KMS-11 (cell line): ENCODE results near the gene TLNRD1.

ENCODE experiments used
- H2AFZ ChIP-seq: fragments of 200-600 bp; sonication (generic); 2 replicates; pipeline ENCODE4 v1.6.1; 2016; ENCODE audit warnings: antibody characterized with exemption, mixed run types, low read depth
- H3K27ac ChIP-seq: fragments of 200-600 bp; sonication (generic); 2 replicates; pipeline ENCODE4 v1.6.1; 2016; ENCODE audit warnings: mild to moderate bottlenecking, mixed run types
- H3K27me3 ChIP-seq: fragments of 200-600 bp; sonication (generic); 2 replicates; pipeline ENCODE4 v1.6.1; 2017; ENCODE audit warnings: mild to moderate bottlenecking, low read depth, mixed run types, moderate library complexity; ENCODE audit not compliant: insufficient read depth
- H3K36me3 ChIP-seq: fragments of 200-600 bp; sonication (generic); 2 replicates; pipeline ENCODE4 v1.6.1; 2017; ENCODE audit warnings: mild to moderate bottlenecking, mixed run types; ENCODE audit not compliant: insufficient read depth
- H3K4me1 ChIP-seq: fragments of 200-600 bp; sonication (generic); 2 replicates; pipeline ENCODE4 v1.6.1; 2016; ENCODE audit warnings: mild to moderate bottlenecking, low read depth, mixed run types; ENCODE audit not compliant: poor library complexity, severe bottlenecking
- H3K4me2 ChIP-seq: fragments of 200-600 bp; sonication (generic); 2 replicates; pipeline ENCODE4 v1.7.0; 2016; ENCODE audit warnings: mild to moderate bottlenecking, mixed run types
- H3K4me3 ChIP-seq: fragments of 200-600 bp; sonication (generic); IDR thresholded peaks from 2 replicates; pipeline ENCODE4 v1.6.1; 2017; ENCODE audit warnings: low read depth, low read length, mixed read lengths; ENCODE audit not compliant: insufficient read depth
- H3K79me2 ChIP-seq: fragments of 200-600 bp; sonication (generic); 2 replicates; pipeline ENCODE4 v1.6.1; 2016; ENCODE audit warnings: low read depth, mixed run types; ENCODE audit not compliant: insufficient read depth
- H3K9ac ChIP-seq: fragments of 200-600 bp; sonication (generic); 2 replicates; pipeline ENCODE4 v1.6.1; 2016; ENCODE audit warnings: mild to moderate bottlenecking, mixed run types
- H4K20me1 ChIP-seq: fragments of 200-600 bp; sonication (generic); 2 replicates; pipeline ENCODE4 v1.6.1; 2016; ENCODE audit warnings: mild to moderate bottlenecking, mixed run types; ENCODE audit not compliant: insufficient read depth
- TF ChIP-seq, protein P1 (sequence below): fragments of 200-600 bp; sonication (generic); conservative IDR thresholded peaks from 2 replicates; pipeline ENCODE4 v1.6.1; 2017; ENCODE audit warnings: low read depth, mild to moderate bottlenecking, antibody characterized with exemption, low read length, moderate library complexity, mixed read lengths

Gene TLNRD1

DNA sequence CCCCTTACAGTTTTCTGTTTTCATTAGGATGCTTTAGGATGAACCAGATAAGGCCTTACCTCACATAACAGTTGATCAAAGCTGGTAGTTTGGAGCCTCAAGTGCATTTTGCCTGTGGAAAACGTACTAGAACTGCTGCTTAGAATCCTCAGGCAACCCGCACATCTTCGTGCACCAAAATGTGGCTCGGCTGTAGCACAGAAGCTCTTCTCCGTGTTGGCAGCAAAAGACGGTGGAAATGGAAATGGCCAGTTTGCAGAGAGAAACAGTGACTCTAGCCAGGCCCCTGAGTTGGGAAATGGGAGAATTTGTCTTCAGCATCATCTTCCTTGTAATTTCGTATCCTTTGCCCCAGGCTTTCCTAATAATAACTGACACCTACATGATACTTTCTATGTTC, 20.6 kb downstream of the TLNRD1 start:
- Histone ChIP-seq H3K4me2 (no peak overlapping the region), H3K4me1 (peaks cover 12% of the 10 kb centered on the region), H4K20me1 (no peaks in the 10 kb centered on the region), H3K79me2 (no peaks in the 10 kb centered on the region), H3K27ac (no peak overlapping the region), H3K4me3 (no peak overlapping the region), H2AFZ (no peak overlapping the region), H3K36me3 (no peaks in the 10 kb centered on the region), H3K27me3 (no peaks in the 10 kb centered on the region), H3K9ac (no peak overlapping the region)
- TF ChIP-seq, protein P1, sequence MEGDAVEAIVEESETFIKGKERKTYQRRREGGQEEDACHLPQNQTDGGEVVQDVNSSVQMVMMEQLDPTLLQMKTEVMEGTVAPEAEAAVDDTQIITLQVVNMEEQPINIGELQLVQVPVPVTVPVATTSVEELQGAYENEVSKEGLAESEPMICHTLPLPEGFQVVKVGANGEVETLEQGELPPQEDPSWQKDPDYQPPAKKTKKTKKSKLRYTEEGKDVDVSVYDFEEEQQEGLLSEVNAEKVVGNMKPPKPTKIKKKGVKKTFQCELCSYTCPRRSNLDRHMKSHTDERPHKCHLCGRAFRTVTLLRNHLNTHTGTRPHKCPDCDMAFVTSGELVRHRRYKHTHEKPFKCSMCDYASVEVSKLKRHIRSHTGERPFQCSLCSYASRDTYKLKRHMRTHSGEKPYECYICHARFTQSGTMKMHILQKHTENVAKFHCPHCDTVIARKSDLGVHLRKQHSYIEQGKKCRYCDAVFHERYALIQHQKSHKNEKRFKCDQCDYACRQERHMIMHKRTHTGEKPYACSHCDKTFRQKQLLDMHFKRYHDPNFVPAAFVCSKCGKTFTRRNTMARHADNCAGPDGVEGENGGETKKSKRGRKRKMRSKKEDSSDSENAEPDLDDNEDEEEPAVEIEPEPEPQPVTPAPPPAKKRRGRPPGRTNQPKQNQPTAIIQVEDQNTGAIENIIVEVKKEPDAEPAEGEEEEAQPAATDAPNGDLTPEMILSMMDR = no peak

DNA sequence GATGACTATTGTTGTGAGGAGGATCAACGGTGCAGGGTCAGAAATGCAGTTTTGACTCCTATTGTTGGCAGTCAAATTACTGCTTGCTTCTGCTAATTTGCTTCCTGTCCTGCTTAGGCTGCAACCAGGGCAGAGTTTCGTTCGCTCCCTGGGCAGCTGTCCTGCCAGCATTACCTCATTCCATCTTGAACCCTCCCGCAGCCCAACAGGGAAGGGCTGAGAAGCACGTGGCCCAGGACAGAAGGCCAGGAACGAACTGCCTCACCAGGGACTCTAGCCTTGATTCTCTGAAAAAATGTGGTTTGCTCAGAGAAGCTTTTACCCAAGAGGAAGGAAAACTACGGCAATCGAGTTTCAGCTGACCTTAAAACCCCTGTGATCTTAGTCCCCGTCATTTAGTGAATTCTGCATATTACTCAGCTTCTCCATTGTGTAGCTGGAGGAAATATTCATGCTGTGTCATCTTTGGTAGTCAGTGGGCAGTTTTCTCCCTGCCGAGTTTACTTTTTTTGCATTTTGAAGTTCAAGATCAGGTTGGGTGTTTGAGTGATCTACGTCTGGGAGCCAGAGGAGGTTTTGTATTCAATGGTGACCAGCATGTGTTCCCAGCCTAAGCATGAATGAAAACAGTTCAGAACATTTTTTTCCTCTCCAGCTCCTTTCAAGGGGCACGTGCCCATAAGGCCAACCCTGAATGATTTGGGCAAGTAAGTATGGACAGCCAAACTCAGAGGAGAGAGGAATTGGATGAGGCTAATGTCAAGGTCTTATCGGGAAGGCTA, 23.0 kb downstream of the TLNRD1 start:
- Histone ChIP-seq H3K4me3 (no peak overlapping the region), H4K20me1 (no peaks in the 10 kb centered on the region), H3K4me1 (peaks cover 12% of the 10 kb centered on the region), H3K27me3 (no peaks in the 10 kb centered on the region), H3K4me2 (peak overlapping the region; percentile 34; the same call in 1 of the 2 replicates), H3K9ac (peak overlapping the region; percentile 37; the same call in 1 of the 2 replicates), H3K27ac (peak overlapping the region; percentile 72), H3K79me2 (no peaks in the 10 kb centered on the region), H2AFZ (peak overlapping the region; percentile 36; the same call in 1 of the 2 replicates), H3K36me3 (no peaks in the 10 kb centered on the region)
- TF ChIP-seq, protein P1 = no peak

DNA sequence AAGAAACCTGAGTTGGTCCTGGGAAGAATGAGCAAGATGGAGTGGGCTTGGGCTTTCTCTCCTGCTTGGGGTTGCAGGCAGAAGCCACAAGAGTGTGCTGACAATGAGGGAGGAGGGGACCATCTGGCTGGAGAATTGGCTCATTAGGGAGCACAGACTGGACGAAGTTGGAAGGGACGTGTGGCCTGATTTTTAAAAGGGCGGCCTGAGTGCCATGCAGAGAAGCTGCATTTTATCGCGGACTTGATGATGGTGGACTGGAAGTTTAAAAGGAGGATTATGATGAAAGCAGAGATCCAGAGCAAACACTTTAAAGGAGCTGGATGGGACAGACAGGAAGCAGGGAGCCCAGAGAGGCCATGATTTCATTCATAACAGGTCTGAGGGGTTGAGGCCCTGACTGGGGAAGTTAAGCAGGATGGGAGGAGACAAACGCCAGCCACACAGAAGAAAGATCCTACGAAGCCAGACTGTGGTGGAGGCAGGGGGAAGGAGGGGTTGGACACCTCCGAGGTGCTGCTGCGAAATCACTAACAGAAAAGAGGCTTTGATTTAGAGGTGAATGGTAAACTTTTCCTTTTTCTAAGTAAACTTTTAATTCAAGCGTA, 23.6 kb downstream of the TLNRD1 start:
- Histone ChIP-seq H3K4me1 (peaks cover 12% of the 10 kb centered on the region), H3K4me3 (no peak overlapping the region), H3K27ac (peak overlapping the region; percentile 72), H3K9ac (peak overlapping the region; percentile 37; the same call in 1 of the 2 replicates), H3K27me3 (no peaks in the 10 kb centered on the region), H2AFZ (no peak overlapping the region), H4K20me1 (no peaks in the 10 kb centered on the region), H3K79me2 (no peaks in the 10 kb centered on the region), H3K4me2 (no peak overlapping the region; the same call in 1 of the 2 replicates), H3K36me3 (no peaks in the 10 kb centered on the region)
- TF ChIP-seq, protein P1 = no peak

DNA sequence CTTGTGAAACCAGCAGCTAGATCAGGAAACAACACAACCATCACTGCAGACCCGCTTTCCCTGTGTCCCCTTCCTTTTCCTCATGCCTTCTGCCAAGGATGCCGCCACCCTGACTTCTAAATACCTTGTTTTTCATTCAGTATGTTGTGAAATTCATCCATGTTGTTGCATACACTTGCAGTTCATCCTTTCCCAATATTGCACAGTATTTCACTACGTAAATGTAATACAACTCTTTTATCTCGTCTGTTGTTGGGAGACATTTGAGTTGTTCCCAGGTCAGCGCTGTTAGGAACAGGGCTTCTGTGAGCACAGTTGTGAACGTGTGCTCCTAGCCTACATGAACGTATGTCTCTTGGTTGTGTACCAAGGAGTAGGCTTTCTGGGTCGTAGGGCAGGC, 24.2 kb downstream of the TLNRD1 start:
- no peak overlapping the region for H3K9ac ChIP-seq
- no peaks in the 10 kb centered on the region for H4K20me1 ChIP-seq
- no peak overlapping the region for H3K27ac ChIP-seq
- no peak overlapping the region for H3K4me3 ChIP-seq
- H3K4me1 ChIP-seq = peaks cover 12% of the 10 kb centered on the region
- H2AFZ ChIP-seq = no peak overlapping the region
- H3K79me2 ChIP-seq = no peaks in the 10 kb centered on the region
- H3K27me3 ChIP-seq = no peaks in the 10 kb centered on the region
- H3K4me2 ChIP-seq = no peak overlapping the region
- no peaks in the 10 kb centered on the region for H3K36me3 ChIP-seq
- TF ChIP-seq, protein P1 = no peak
